Spleen (tissue), 3 donors: Measurements from ENCODE around the gene KLF2.

ENCODE experiments used
- POLR2A ChIP-seq, 3 donors: fragments of 450-650 bp; IDR thresholded peaks; one replicate each; pipeline ENCODE4 v1.5.1; 2017; ENCODE audit warnings: antibody characterized with exemption in 3 of 3, mild to moderate bottlenecking in 1 of 3
- POLR2AphosphoS5 ChIP-seq, 3 donors: sonication (generic); formaldehyde crosslinking; IDR thresholded peaks; one replicate each; pipeline ENCODE4 v1.5.1; 2017; ENCODE audit warnings: antibody characterized with exemption in 3 of 3

DNA sequence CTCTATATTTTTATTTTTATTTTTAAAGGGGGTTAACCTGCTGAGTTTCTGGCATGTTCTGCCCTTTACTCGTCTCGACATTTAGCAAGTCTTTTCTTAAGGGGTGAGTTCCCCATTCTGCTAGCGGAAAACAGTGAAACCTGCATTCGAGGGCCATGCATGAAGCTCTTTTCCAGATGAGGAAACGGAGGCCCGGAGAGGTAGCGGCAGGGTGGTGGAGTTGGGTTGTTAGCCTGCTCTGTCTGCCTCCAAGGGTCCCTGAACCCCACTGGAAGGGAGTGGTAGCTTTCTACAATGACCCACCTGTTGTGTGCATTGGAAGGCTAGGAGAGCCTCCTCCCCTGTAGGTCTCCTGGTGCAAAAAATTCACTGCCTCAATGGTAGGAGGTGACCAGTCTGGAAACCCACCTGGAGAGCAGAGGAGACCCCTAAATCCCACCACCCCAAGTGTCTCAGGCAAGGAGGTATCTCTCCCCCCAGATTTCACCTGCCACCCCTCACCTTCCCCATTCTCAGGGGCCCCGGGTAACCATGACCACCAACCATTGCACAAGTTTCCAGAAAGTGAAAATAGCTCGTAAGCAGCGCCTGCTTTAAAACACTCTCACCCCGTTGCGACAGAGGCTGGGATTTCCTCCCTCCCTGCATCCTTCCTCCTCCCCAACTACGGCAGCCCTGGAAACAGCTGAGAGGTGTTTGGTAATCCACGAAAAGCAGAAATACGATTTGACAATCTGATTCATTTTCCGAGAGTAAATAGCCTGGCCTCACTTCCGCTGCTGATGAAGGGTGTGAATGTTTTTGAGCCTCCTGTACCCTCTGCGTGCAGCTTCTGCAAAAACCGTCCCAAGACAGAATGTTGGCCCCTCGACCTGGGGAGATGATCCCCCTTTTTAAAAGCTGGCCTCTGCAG, 3.5 kb downstream of the KLF2 start:
- peak; percentile 3 to 41 (median 20) for TF ChIP-seq POLR2A (IDR thresholded peaks at IDR 0.05)
- TF ChIP-seq POLR2AphosphoS5 (IDR thresholded peaks at IDR 0.05): peak; percentile 60 to 97 (median 72)
